SJSA1 (cell line): ENCODE measurements around the gene MTA1. TPM values are rescaled to one million over a fixed set of nuclear protein-coding genes. Genes with fewer than 3 reads are reported as not detected.
A peak's percentile ranks its signal among the peaks of the same experiment; 100 is the strongest.

Experiments
- DNase-seq, 2 experiments: peaks; one replicate each; pipeline ENCODE4 v3.0.0-alpha.2; 2015 to 2020; ENCODE audit warnings: low spot score in 2 of 2, low read depth in 1 of 2
- H3K27ac ChIP-seq: fragments of 250-450 bp; sonication (Bioruptor Pico); 2 replicates; pipeline ENCODE4 v1.5.1; 2020; ENCODE audit warnings: mild to moderate bottlenecking, moderate library complexity
- H3K27me3 ChIP-seq: fragments of 250-450 bp; sonication (Bioruptor Pico); replicated peaks from 2 replicates; pipeline ENCODE4 v1.5.1; 2020; ENCODE audit warnings: mild to moderate bottlenecking, moderate library complexity
- H3K36me3 ChIP-seq: fragments of 250-450 bp; sonication (Bioruptor Pico); 2 replicates; pipeline ENCODE4 v1.5.1; 2020; ENCODE audit warnings: mild to moderate bottlenecking
- H3K4me1 ChIP-seq: fragments of 250-450 bp; sonication (Bioruptor Pico); replicated peaks from 2 replicates; pipeline ENCODE4 v1.6.1; 2021; ENCODE audit warnings: mild to moderate bottlenecking
- H3K4me3 ChIP-seq: fragments of 250-450 bp; sonication (Bioruptor Pico); 2 replicates; pipeline ENCODE4 v1.5.1; 2020; ENCODE audit warnings: mild to moderate bottlenecking
- H3K9me3 ChIP-seq: fragments of 250-450 bp; sonication (Bioruptor Pico); replicated peaks from 2 replicates; pipeline ENCODE4 v1.5.1; 2020; ENCODE audit warnings: mild to moderate bottlenecking
- total RNA-seq: library from RNA; depleted of rRNA; stranded (reverse); fragments of >200 nt; shearing (Covaris generic); gene quantifications from 2 replicates; pipeline ENCODE4 v1.2.3, GENCODE V29; 2014

MTA1 gene
- total RNA-seq, 1 experiment from 2014 or later = 29.0 TPM

- Histone ChIP-seq H3K27me3 (peaks cover 26% of the 10 kb centered on the region), H3K27ac (no peak overlapping the region), H3K9me3 (no peaks in the 10 kb centered on the region), H3K4me3 (peak overlapping the region; percentile 40), H3K36me3 (no peaks in the 10 kb centered on the region), H3K4me1 (peaks cover 24% of the 10 kb centered on the region)
- no peak for DNase-seq
These were observed 55.9 kb downstream of the MTA1 start for GRCh38 chr14:105475269-105476096.

GRCh38 chr14:105476097-105476830, 56.6 kb downstream of the MTA1 start:
- no peak for DNase-seq
- no peaks in the 10 kb centered on the region for H3K9me3 ChIP-seq
- H3K27me3 ChIP-seq = peaks cover 26% of the 10 kb centered on the region
- H3K4me1 ChIP-seq = peaks cover 31% of the 10 kb centered on the region
- no peak overlapping the region for H3K27ac ChIP-seq
- H3K4me3 ChIP-seq = no peak overlapping the region
- no peaks in the 10 kb centered on the region for H3K36me3 ChIP-seq

GRCh38 chr14:105476831-105477659, 57.4 kb downstream of the MTA1 start:
- Histone ChIP-seq H3K4me3 (no peak overlapping the region), H3K27me3 (peaks cover 26% of the 10 kb centered on the region), H3K4me1 (peaks cover 39% of the 10 kb centered on the region), H3K9me3 (no peaks in the 10 kb centered on the region), H3K27ac (no peak overlapping the region), H3K36me3 (no peaks in the 10 kb centered on the region)
- DNase-seq = no peak

- H3K4me3 ChIP-seq = no peak overlapping the region
- H3K27me3 ChIP-seq = peaks cover 26% of the 10 kb centered on the region
- H3K4me1 ChIP-seq = peaks cover 44% of the 10 kb centered on the region
- H3K27ac ChIP-seq = no peak overlapping the region
- no peaks in the 10 kb centered on the region for H3K36me3 ChIP-seq
- no peak for DNase-seq
- no peaks in the 10 kb centered on the region for H3K9me3 ChIP-seq
These were observed 58.2 kb downstream of the MTA1 start for GRCh38 chr14:105477660-105478397.

GRCh38 chr14:105478398-105479251, 59.0 kb downstream of the MTA1 start:
- H3K4me3 ChIP-seq = no peak overlapping the region
- H3K4me1 ChIP-seq = peaks cover 42% of the 10 kb centered on the region
- no peak for DNase-seq
- no peaks in the 10 kb centered on the region for H3K36me3 ChIP-seq
- H3K9me3 ChIP-seq = no peaks in the 10 kb centered on the region
- H3K27me3 ChIP-seq = peaks cover 25% of the 10 kb centered on the region
- H3K27ac ChIP-seq = no peak overlapping the region

GRCh38 chr14:105479431-105480158, 60.0 kb downstream of the MTA1 start:
- Histone ChIP-seq H3K9me3 (no peaks in the 10 kb centered on the region), H3K36me3 (no peaks in the 10 kb centered on the region), H3K4me3 (no peak overlapping the region), H3K4me1 (peaks cover 34% of the 10 kb centered on the region), H3K27me3 (peaks cover 22% of the 10 kb centered on the region), H3K27ac (no peak overlapping the region)
- DNase-seq = no peak

- no peak overlapping the region; the same call in 1 of the 2 replicates for H3K27ac ChIP-seq
- H3K36me3 ChIP-seq = no peaks in the 10 kb centered on the region
- H3K9me3 ChIP-seq = no peaks in the 10 kb centered on the region
- DNase-seq = no peak
- no peak overlapping the region for H3K4me3 ChIP-seq
- peaks cover 27% of the 10 kb centered on the region for H3K4me1 ChIP-seq
- H3K27me3 ChIP-seq = peaks cover 16% of the 10 kb centered on the region
These were observed 60.6 kb downstream of the MTA1 start for GRCh38 chr14:105480199-105480746.

GRCh38 chr14:105480807-105481801, 61.5 kb downstream of the MTA1 start:
- DNase-seq = peak; percentile 83 to 95
- H3K9me3 ChIP-seq = no peaks in the 10 kb centered on the region
- H3K27ac ChIP-seq = peak overlapping the region; percentile 96
- H3K36me3 ChIP-seq = no peaks in the 10 kb centered on the region
- H3K4me1 ChIP-seq = peaks cover 23% of the 10 kb centered on the region
- peak overlapping the region; percentile 35 for H3K4me3 ChIP-seq
- H3K27me3 ChIP-seq = peaks cover 15% of the 10 kb centered on the region

GRCh38 chr14:105481886-105482457, 62.3 kb downstream of the MTA1 start:
- Histone ChIP-seq H3K27me3 (peaks cover 16% of the 10 kb centered on the region), H3K4me3 (peak overlapping the region; percentile 35; the same call in 1 of the 2 replicates), H3K9me3 (no peaks in the 10 kb centered on the region), H3K27ac (peak overlapping the region; percentile 96), H3K36me3 (no peaks in the 10 kb centered on the region), H3K4me1 (peaks cover 24% of the 10 kb centered on the region)
- peak; percentile 91 to 97 for DNase-seq

GRCh38 chr14:105482486-105483110, 63.0 kb downstream of the MTA1 start:
- no peak for DNase-seq
- Histone ChIP-seq H3K27me3 (peaks cover 22% of the 10 kb centered on the region), H3K4me3 (no peak overlapping the region)

More at GRCh38 chr14:105482486-105483110, 63.0 kb downstream of the MTA1 start:
- Histone ChIP-seq H3K4me1 (peaks cover 31% of the 10 kb centered on the region), H3K9me3 (no peaks in the 10 kb centered on the region), H3K36me3 (no peaks in the 10 kb centered on the region), H3K27ac (peak overlapping the region; percentile 96)
